ACC112 (cell line): ENCODE data around the gene ABCB8.

Experiments
- H2AFZ ChIP-seq: fragments of 200-600 bp; sonication (generic); one replicate; pipeline ENCODE4 v1.6.0; 2017; ENCODE audit warnings: antibody characterized with exemption, low read length; ENCODE audit not compliant: unreplicated experiment
- H3K27ac ChIP-seq: fragments of 200-600 bp; sonication (generic); 2 replicates; pipeline ENCODE4 v1.5.1; 2014; ENCODE audit warnings: low read depth, mild to moderate bottlenecking, antibody characterized with exemption, low read length, moderate library complexity
- H3K27me3 ChIP-seq: fragments of 200-600 bp; sonication (generic); 2 replicates; pipeline ENCODE4 v1.6.1; 2014; ENCODE audit warnings: mild to moderate bottlenecking, antibody characterized with exemption, low read length, moderate library complexity, mixed read lengths; ENCODE audit not compliant: insufficient read depth
- H3K36me3 ChIP-seq: fragments of 200-600 bp; sonication (generic); 2 replicates; pipeline ENCODE4 v1.6.1; 2016; ENCODE audit warnings: mild to moderate bottlenecking, antibody characterized with exemption, low read length, moderate library complexity, mixed read lengths; ENCODE audit not compliant: insufficient read depth
- H3K4me1 ChIP-seq: fragments of 200-600 bp; sonication (generic); one replicate; pipeline ENCODE4 v1.6.1; 2016; ENCODE audit warnings: low read length, mixed read lengths; ENCODE audit not compliant: insufficient read depth, unreplicated experiment, control insufficient read depth
- H3K4me3 ChIP-seq: fragments of 200-600 bp; sonication (generic); 2 replicates; pipeline ENCODE4 v1.5.1; 2014; ENCODE audit warnings: mild to moderate bottlenecking, low read depth, low read length
- H3K79me2 ChIP-seq: fragments of 200-600 bp; sonication (generic); one replicate; pipeline ENCODE4 v1.6.0; 2016; ENCODE audit warnings: low read length; ENCODE audit not compliant: control insufficient read depth, unreplicated experiment, insufficient read depth

Gene ABCB8

DNA sequence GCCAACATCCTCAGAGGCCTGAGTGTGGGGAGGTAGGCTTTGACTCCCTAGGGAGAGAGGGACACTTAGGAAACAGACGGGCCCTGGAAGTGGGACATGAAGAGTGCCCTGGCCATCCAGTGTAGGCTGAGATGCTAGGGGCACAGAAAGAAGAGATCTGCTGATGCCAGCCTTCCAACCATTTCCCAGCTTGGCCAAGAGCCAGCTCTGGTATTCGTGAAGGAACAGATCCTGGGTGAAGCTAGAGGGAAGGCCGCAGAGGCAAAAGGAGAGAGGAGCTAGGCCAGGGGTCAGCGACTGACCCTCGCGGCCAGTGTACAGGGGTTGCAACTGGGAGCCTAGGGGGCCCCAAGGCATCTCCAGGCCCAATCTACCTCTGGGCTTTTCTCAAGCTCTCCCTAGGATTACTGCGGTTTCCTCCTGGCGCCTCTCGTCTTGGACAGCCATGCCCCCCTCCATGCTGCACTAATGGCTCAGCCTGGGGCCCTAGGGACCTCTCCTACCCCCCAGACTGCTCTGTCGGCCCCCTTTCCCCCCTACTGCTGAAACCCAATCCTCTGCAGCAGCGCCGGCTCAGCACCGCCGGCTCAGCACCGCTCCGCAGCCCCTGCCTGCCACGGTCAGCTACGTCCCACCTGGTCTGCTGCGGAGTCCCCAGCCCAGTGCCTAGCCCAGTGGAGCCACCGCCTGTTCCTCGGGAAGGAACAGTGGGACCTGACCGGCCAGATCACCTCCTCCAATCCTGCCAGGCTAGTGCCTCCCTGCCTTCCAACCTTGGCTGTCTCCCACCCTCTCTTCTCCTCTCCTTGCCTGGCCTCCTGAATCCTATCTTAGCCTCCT is 19.9 kb downstream of the ABCB8 start, which contains the start of gene ASIC3:
Gene ASIC3, plus strand, starts transcription at position 556 of the 840 bp plus-strand sequence. CDS start 355 bp downstream, outside the sequence.
- no peaks in the 10 kb centered on the region for H3K79me2 ChIP-seq
- H3K27ac ChIP-seq: no peak within 1 kb of the TSS
- no peak within 1 kb of the TSS for H3K4me3 ChIP-seq
- H3K4me1 ChIP-seq: peaks cover 13% of the 10 kb centered on the region
- no peak within 1 kb of the TSS for H2AFZ ChIP-seq
- H3K36me3 ChIP-seq: no peaks in the 10 kb centered on the region
- H3K27me3 ChIP-seq: peaks cover 4% of the 10 kb centered on the region; the same call in 1 of the 2 replicates

DNA sequence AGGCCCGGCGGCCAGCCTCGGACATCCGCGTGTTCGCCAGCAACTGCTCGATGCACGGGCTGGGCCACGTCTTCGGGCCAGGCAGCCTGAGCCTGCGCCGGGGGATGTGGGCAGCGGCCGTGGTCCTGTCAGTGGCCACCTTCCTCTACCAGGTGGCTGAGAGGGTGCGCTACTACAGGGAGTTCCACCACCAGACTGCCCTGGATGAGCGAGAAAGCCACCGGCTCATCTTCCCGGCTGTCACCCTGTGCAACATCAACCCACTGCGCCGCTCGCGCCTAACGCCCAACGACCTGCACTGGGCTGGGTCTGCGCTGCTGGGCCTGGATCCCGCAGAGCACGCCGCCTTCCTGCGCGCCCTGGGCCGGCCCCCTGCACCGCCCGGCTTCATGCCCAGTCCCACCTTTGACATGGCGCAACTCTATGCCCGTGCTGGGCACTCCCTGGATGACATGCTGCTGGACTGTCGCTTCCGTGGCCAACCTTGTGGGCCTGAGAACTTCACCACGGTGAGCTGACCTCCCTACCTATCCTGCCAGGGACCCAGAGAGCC is 20.7 kb downstream of the ABCB8 start:
- Histone ChIP-seq H3K27me3 (peaks cover 4% of the 10 kb centered on the region; the same call in 1 of the 2 replicates), H2AFZ (no peak overlapping the region), H3K79me2 (no peaks in the 10 kb centered on the region), H3K27ac (no peak overlapping the region), H3K4me3 (no peak overlapping the region), H3K4me1 (peaks cover 13% of the 10 kb centered on the region), H3K36me3 (no peaks in the 10 kb centered on the region)

DNA sequence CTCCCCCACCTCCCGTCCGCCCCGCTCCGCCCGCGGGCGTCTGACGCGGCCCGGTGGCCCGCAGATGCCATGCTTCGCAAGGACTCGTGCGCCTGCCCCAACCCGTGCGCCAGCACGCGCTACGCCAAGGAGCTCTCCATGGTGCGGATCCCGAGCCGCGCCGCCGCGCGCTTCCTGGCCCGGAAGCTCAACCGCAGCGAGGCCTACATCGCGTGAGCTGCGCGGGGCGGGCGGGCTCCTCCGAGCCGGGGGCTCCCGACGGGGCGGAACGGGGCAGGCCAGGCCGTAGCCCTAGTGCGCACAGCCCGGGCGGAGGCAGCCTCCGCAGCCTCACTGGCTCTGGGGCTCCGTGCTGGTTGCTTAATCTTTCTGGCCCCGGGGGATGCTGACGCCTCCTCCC is 22.9 kb downstream of the ABCB8 start:
- no peaks in the 10 kb centered on the region for H3K36me3 ChIP-seq
- peaks cover 4% of the 10 kb centered on the region; the same call in 1 of the 2 replicates for H3K27me3 ChIP-seq
- H3K27ac ChIP-seq: no peak overlapping the region
- peaks cover 13% of the 10 kb centered on the region for H3K4me1 ChIP-seq
- H3K79me2 ChIP-seq: no peaks in the 10 kb centered on the region
- H3K4me3 ChIP-seq: peak overlapping the region; percentile 36; the same call in 1 of the 2 replicates
- no peak overlapping the region for H2AFZ ChIP-seq

DNA sequence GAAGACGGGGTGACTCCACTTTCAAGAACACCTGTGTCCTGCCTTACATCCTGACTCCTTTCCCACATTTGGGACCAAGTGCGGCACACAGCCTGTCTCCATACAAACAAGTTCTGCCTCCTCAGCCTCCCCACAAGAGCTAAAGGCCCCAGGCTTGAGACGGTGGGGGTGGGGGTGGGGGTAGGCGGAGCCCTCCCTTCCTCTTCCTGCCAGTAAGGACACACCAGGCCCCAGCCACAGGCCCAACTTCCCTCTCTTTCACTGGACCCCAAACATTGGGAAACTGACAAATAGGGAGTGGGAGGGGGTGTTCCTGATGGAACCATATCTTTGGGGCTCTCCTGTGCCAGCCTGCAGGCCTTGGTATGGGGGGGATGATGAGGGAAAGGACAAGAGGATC is 24.8 kb downstream of the ABCB8 start:
- Histone ChIP-seq H3K4me3 (no peak overlapping the region), H3K4me1 (peaks cover 9% of the 10 kb centered on the region), H2AFZ (no peak overlapping the region), H3K79me2 (no peaks in the 10 kb centered on the region), H3K27me3 (peaks cover 4% of the 10 kb centered on the region; the same call in 1 of the 2 replicates), H3K36me3 (no peaks in the 10 kb centered on the region), H3K27ac (no peak overlapping the region)

DNA sequence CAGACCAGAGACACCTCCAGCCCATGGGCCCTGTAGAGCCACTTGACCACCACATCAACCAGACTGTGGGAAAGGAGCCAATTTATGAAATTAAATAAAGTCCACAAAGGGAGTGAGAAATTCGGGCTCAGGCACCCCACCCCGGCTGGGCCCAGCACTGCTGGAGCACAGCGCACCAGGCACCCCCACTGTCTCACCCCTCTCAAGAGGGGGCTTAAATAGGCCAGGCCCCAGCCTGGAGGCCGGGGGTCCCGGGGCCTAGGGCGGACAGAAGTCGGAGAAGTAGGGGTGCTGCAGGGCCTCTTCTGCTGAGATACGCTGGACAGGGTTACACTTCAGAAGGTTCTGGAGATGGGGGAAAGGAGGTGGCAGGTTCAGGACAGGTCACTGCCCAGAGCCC is 25.5 kb downstream of the ABCB8 start:
- H3K79me2 ChIP-seq: no peaks in the 10 kb centered on the region
- no peaks in the 10 kb centered on the region for H3K36me3 ChIP-seq
- peaks cover 4% of the 10 kb centered on the region; the same call in 1 of the 2 replicates for H3K27me3 ChIP-seq
- H3K4me3 ChIP-seq: no peak overlapping the region
- H2AFZ ChIP-seq: no peak overlapping the region
- H3K27ac ChIP-seq: no peak overlapping the region
- peaks cover 14% of the 10 kb centered on the region for H3K4me1 ChIP-seq

DNA sequence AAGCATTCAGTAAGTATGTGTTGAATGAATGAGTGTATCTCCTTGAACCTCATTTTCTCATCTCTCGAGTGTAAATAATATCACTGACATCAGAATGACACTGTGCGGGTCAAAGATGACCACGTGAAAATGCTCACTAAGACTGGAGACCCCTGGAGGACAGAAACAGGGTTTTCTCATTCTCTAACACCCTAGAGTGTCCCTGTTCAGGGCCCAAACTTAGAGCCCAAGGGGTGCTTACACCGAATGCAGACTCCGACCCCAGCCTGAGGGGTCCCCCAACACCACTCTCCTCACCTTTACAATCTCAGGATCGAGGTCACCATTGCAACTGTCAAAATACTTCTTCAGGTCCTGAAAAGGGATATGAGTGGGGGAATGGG is 28.0 kb downstream of the ABCB8 start:
- no peak overlapping the region for H3K27ac ChIP-seq
- H3K36me3 ChIP-seq: no peaks in the 10 kb centered on the region
- H3K79me2 ChIP-seq: peaks cover 18% of the 10 kb centered on the region
- peak overlapping the region; percentile 91; the same call in 1 of the 2 replicates for H3K4me3 ChIP-seq
- H2AFZ ChIP-seq: no peak overlapping the region
- H3K4me1 ChIP-seq: peaks cover 24% of the 10 kb centered on the region
- no peaks in the 10 kb centered on the region for H3K27me3 ChIP-seq

DNA sequence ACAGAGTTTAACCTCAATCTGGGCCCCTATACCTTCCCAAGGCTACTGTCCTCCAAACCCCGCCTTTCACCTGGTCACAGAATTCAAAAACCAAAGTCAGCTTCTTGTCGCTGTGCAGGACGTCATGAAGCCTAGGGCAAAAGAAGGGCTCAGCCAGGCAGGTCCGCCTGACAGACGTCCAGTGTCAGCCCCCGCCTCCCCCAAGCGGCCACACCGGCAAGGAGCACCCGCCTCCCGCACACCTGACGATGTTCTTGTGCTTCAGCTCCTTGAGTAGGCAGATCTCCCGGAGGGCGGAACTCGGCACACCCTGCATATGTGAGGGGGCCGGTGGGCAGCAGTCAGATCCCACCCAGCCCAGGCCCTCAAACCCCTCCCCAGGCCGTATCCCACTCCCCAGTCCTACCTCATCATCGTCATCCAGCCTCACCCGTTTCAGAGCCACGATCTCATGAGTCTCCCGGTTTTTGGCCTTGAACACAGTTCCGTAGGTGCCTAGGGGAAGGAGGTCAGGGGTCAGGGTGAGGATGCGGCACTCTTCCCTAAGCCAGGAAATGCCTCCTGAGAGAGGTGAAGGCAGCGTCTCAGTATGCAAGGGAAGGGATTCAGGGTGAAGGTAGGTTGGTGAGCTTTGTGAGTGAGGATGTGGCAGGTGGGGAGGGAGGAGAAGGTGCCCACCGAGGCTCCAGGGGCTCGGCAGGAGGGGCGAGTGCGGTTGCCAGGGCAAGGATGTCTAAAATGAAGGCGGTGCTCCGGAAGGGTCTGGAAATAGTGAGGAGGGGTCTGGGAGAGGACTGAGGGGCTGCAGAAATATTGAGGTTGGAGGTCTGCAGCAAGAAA is 28.6 kb downstream of the ABCB8 start:
- H2AFZ ChIP-seq: peak overlapping the region; percentile 70
- H3K4me3 ChIP-seq: peak overlapping the region; percentile 91
- H3K27me3 ChIP-seq: no peaks in the 10 kb centered on the region
- H3K4me1 ChIP-seq: peaks cover 30% of the 10 kb centered on the region
- peaks cover 24% of the 10 kb centered on the region for H3K79me2 ChIP-seq
- no peaks in the 10 kb centered on the region for H3K36me3 ChIP-seq
- H3K27ac ChIP-seq: no peak overlapping the region

DNA sequence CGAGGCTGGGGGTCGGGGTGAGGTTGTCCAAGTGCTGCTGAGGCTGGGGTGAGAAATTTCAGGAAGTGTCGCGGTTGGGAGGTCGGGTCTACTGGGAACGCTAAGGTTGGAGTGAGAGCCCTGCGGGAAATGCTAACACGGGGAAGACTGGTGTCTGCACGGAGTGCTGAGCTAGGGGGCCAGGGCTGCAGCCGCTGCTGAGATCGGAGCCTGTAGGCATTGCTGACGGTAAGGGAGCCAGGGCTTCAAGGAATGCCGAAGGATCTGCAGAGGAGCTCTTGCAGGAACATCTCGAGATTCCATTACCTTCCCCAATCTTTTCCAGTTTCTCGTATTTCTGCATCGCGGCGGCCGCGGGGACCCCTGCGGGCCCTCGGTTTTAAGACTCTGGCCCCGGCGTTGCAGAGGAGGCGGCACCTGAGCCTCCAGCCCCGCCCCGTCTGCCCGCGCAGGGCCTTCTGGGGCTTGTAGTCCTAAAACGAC is 29.3 kb downstream of the ABCB8 start, which contains the start of gene CDK5:
Gene CDK5, minus strand, starts transcription at position 392 of the 483 bp plus-strand sequence. Its CDS starts 49 bp downstream, at position 343.
- peaks cover 29% of the 10 kb centered on the region for H3K79me2 ChIP-seq

DNA sequence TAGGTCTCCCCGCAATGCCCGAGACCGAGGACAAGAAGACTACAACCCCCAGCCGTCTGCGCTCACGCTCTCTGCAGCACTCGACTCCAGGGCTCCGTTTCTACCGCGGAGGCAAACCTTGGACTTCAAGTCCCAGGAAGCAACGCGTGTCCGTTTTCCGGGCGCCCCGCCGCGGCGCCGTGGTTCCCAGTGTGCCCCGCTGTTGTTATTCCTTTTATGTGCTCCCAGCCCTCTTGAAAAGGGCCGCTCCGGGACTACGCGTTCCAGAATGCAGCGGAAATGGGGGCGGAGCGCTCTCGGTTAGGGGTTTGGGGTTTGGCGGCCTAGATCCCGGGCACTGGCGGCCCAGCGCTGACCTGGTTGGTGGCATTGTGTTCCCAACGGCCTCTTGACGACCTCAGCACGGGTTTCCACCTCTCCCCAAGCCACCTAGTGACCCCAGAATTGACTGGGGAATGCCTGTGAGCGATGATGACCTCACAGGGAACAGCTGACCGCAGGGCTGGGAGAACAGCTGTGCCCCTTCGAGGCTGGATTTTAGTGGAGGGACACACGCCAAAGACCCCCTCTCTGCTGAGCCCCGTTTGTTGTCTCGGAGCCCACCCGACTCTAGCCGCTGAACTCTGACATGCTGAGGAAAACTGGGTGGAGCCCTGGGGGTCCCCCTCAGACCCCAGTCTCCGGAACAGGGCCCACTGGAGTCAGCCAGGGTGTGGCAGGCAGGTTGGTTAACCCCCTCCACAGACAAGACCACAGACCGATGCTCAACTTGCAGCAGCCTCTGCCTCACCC is 29.9 kb downstream of the ABCB8 start:
- H3K36me3 ChIP-seq: no peaks in the 10 kb centered on the region
- no peaks in the 10 kb centered on the region for H3K27me3 ChIP-seq
- peak overlapping the region; percentile 23 for H2AFZ ChIP-seq
- H3K79me2 ChIP-seq: peaks cover 29% of the 10 kb centered on the region
- peak overlapping the region; percentile 85 for H3K27ac ChIP-seq
- peak overlapping the region; percentile 91 for H3K4me3 ChIP-seq
- peaks cover 40% of the 10 kb centered on the region for H3K4me1 ChIP-seq

More for the DNA sequence above, 29.3 kb downstream of the ABCB8 start, which contains the start of gene CDK5:
- Histone ChIP-seq H3K4me1 (peaks cover 37% of the 10 kb centered on the region), H3K36me3 (no peaks in the 10 kb centered on the region), H3K27me3 (no peaks in the 10 kb centered on the region), H2AFZ (peak within 1 kb of the TSS; percentile 70), H3K27ac (peak within 1 kb of the TSS; percentile 85), H3K4me3 (peak within 1 kb of the TSS; percentile 91)
